Ishikawa (cell line): ENCODE measurements around the gene GBA3.

Experiments
- FOXM1 ChIP-seq: IDR thresholded peaks from 2 replicates; pipeline ENCODE4 v1.6.1; 2012; ENCODE audit warnings: low read depth, borderline replicate concordance
- REST ChIP-seq: IDR thresholded peaks from 2 replicates; pipeline ENCODE4 v1.6.1; 2012; ENCODE audit warnings: low read depth, mild to moderate bottlenecking
- TCF12 ChIP-seq: IDR thresholded peaks from 2 replicates; pipeline ENCODE4 v1.6.1; 2012; ENCODE audit warnings: low read depth

- TF ChIP-seq REST, result no peak
- TF ChIP-seq TCF12, result no peak
- no peak for TF ChIP-seq FOXM1
Observed at GRCh38 chr4:22689428-22689827, 3.3 kb upstream of the GBA3 start.
